ENCODE measurements around the gene SLC35B2.

The SLC35B2 gene

DNA sequence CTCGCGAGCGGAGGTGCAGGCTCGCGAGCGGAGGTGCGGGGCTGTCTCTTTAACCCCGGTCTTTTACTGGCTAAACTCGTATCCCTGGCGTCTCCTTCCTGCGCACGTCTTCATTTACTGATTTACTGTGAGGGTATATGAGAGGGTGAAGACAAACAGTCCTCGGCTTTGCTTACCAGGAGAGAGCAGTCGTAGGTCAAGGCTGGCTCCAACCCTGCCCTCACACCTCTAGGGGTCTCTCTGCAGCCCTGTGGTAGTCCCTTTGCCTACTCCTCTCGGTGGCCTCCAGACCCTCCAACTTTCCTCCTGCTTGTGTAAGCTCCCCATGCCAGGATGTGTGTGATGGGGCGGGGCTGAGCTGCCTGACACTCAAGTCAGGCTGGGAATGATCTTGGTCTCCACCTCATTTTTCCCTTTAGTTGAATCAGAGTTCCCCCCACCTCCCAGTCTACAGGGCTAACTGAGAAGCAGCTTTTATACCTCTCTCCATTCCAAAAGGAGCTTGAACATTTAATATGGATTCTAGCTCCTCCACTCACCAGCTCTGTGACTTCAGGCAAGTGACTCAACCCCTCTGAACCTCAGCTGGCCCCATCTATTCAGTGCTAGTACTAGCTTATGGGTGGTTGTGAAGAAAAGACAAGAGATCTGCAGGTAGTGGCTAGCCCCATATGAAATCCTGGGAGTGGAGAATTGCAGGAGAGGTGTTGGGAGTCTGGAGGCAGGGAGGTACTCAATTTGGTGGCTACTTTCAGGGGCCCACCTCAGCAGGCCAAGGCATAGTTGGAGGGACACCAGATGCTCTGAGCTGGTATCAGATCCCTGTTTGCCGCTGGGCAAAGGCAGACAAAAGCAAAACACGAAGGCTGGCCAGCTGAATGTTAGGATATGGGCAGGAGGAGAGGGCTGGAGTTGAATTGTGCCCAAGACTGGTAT is 33.0 kb downstream of the SLC35B2 start:
- Histone ChIP-seq H3K79me2 (ENCODE audit: low read length) (peaks cover 50% of the 10 kb centered on the region), H3K4me1 (ENCODE audit: low read length) (peaks cover 25% of the 10 kb centered on the region), H3K36me3 (replicated peaks; ENCODE audit: insufficient read depth, low read length) (no peaks in the 10 kb centered on the region), H3K27me3 (replicated peaks; ENCODE audit: insufficient read depth, low read length) (no peaks in the 10 kb centered on the region), H2AFZ (ENCODE audit: low read length) (peak overlapping the region; percentile 58; the same call in 1 of the 2 replicates), H3K9ac (ENCODE audit: low read length) (peak overlapping the region; percentile 75), H3K9me2 (replicated peaks; ENCODE audit: insufficient read depth, low read length) (no peaks in the 10 kb centered on the region), H3K4me2 (ENCODE audit: low read depth, low read length) (peak overlapping the region; percentile 94), H3F3A (ENCODE audit: insufficient read depth, low read length) (peaks cover 21% of the 10 kb centered on the region), H3K9me3 (replicated peaks; ENCODE audit: insufficient read depth, low read length) (no peaks in the 10 kb centered on the region), H3K27ac (ENCODE audit: low read length) (peak overlapping the region; percentile 63; the same call in 1 of the 2 replicates), H3K4me3 (ENCODE audit: low read length) (peak overlapping the region; percentile 80), H4K20me1 (ENCODE audit: insufficient read depth, low read length) (no peaks in the 10 kb centered on the region)
- TF ChIP-seq EZH2phosphoT487 (IDR thresholded peaks at IDR 0.05; ENCODE audit: low read length) (no peak), EZH2 (optimal IDR thresholded peaks at IDR 0.05; ENCODE audit: low read depth, low read length) (no peak)
- TF ChIP-seq, protein P1, sequence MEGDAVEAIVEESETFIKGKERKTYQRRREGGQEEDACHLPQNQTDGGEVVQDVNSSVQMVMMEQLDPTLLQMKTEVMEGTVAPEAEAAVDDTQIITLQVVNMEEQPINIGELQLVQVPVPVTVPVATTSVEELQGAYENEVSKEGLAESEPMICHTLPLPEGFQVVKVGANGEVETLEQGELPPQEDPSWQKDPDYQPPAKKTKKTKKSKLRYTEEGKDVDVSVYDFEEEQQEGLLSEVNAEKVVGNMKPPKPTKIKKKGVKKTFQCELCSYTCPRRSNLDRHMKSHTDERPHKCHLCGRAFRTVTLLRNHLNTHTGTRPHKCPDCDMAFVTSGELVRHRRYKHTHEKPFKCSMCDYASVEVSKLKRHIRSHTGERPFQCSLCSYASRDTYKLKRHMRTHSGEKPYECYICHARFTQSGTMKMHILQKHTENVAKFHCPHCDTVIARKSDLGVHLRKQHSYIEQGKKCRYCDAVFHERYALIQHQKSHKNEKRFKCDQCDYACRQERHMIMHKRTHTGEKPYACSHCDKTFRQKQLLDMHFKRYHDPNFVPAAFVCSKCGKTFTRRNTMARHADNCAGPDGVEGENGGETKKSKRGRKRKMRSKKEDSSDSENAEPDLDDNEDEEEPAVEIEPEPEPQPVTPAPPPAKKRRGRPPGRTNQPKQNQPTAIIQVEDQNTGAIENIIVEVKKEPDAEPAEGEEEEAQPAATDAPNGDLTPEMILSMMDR (IDR thresholded peaks at IDR 0.05; ENCODE audit: low read length): peak; percentile 9
- DNase-seq: peak; percentile 39

DNA sequence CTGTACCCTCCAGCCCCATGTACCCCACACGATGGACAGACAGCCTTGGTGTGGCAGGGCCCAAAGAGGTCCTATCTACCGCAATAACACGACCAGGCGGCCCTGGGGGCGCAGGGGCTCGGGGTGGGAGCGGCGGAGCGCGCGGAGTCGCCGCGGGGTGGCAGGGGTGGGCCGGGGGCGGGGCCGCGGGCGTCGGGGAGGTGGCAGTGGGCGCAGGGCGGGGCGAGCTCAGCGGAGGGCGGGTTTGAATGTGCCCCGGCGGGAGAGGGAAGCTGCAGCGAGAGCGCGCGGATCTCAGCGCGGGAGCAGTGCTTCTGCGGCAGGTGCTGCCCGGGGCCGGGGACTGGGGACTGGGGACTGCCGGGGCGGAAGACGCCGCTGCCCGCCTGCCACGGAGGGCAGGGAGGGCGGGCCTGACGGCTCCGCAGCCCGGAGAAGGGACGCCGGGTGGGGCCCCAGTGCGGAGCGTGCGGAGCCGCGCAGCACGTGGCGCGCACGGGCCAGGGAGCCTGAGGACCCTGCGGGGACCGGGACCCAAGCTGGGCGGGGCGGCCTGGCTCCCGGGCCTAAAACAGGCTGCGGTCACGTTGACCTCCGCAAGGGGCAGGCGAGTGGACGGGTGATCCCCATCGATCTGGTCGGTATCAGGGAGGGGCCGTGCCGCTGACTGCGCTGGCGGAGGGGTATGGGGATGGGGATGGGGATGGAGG is 33.9 kb downstream of the SLC35B2 start, which contains the start of gene SLC29A1:
Gene SLC29A1, plus strand, starts transcription at position 277 of the 710 bp plus-strand sequence. CDS start 3,719 bp downstream, outside the sequence.
- Histone ChIP-seq H3K9me3 (replicated peaks; ENCODE audit: insufficient read depth, low read length) (no peaks in the 10 kb centered on the region), H3K4me3 (ENCODE audit: low read length) (peak within 1 kb of the TSS; percentile 80), H3K4me2 (ENCODE audit: low read depth, low read length) (peak within 1 kb of the TSS; percentile 94), H3K9me2 (replicated peaks; ENCODE audit: insufficient read depth, low read length) (no peaks in the 10 kb centered on the region), H3K27ac (ENCODE audit: low read length) (peak within 1 kb of the TSS; percentile 63; the same call in 1 of the 2 replicates), H3K9ac (ENCODE audit: low read length) (peak within 1 kb of the TSS; percentile 75), H3K27me3 (replicated peaks; ENCODE audit: insufficient read depth, low read length) (no peaks in the 10 kb centered on the region), H3K36me3 (replicated peaks; ENCODE audit: insufficient read depth, low read length) (no peaks in the 10 kb centered on the region), H2AFZ (ENCODE audit: low read length) (peak within 1 kb of the TSS; percentile 58), H3K4me1 (ENCODE audit: low read length) (peaks cover 27% of the 10 kb centered on the region), H4K20me1 (ENCODE audit: insufficient read depth, low read length) (no peaks in the 10 kb centered on the region), H3F3A (ENCODE audit: insufficient read depth, low read length) (peaks cover 26% of the 10 kb centered on the region), H3K79me2 (ENCODE audit: low read length) (peaks cover 50% of the 10 kb centered on the region)
- peak; percentile 85 for DNase-seq
- TF ChIP-seq, protein P1 (IDR thresholded peaks at IDR 0.05; ENCODE audit: low read length): no peak
- TF ChIP-seq EZH2phosphoT487 (IDR thresholded peaks at IDR 0.05; ENCODE audit: low read length) (no peak), EZH2 (optimal IDR thresholded peaks at IDR 0.05; ENCODE audit: low read depth, low read length) (no peak)

DNA sequence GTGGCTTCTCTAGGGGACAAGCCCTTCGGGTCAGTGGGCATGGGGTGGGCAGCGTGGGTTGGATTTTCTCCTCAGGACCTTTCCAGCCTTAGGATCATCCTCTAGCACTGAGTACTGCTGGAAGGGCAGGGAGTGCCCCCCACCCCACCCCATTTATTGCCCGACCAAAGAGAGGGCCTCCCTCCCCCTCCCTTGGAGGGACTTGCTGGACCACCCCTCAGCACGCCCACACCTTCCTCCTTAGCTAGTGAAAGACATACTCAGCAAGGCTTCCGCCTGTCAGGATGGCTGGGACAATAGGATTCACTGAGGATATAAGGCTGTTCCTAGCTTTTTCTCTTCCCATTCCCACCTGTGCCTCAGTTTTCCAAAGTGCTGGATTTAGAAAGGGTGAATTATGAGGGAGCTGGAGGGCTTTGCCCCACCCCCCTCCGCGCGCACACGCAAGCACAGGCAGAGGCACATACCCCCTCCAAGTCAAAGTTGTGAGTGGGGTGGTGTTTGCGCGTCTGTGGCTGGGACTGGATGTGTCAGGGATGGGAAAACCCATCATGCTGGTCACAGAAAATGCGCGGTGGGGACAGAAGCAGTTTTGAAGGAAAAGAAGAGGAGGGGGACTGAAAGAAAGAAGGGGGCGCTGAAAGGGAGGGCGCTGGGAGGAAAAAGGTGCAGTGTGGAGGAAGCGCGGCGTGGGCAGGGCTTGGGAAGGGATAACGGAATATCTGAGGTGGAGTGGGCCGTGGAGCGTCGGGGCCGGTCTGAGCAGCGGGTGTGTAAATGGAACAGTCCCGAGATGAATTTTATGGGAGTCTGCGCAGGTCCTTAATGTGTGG is 34.6 kb downstream of the SLC35B2 start:
- H3F3A ChIP-seq (ENCODE audit: insufficient read depth, low read length): peaks cover 28% of the 10 kb centered on the region
- H3K4me2 ChIP-seq (ENCODE audit: low read depth, low read length): peak overlapping the region; percentile 78
- no peaks in the 10 kb centered on the region for H3K36me3 ChIP-seq (replicated peaks; ENCODE audit: insufficient read depth, low read length)
- H3K4me3 ChIP-seq (ENCODE audit: low read length): peak overlapping the region; percentile 80
- H3K27me3 ChIP-seq (replicated peaks; ENCODE audit: insufficient read depth, low read length): no peaks in the 10 kb centered on the region
- H3K27ac ChIP-seq (ENCODE audit: low read length): no peak overlapping the region
- H3K9ac ChIP-seq (ENCODE audit: low read length): peak overlapping the region; percentile 15; the same call in 1 of the 2 replicates
- no peaks in the 10 kb centered on the region for H4K20me1 ChIP-seq (ENCODE audit: insufficient read depth, low read length)
- H3K9me2 ChIP-seq (replicated peaks; ENCODE audit: insufficient read depth, low read length): no peaks in the 10 kb centered on the region
- peaks cover 45% of the 10 kb centered on the region for H3K79me2 ChIP-seq (ENCODE audit: low read length)
- TF ChIP-seq, protein P1 (IDR thresholded peaks at IDR 0.05; ENCODE audit: low read length): no peak; the same call in 1 of the 2 replicates
- TF ChIP-seq EZH2phosphoT487 (IDR thresholded peaks at IDR 0.05; ENCODE audit: low read length) (no peak), EZH2 (optimal IDR thresholded peaks at IDR 0.05; ENCODE audit: low read depth, low read length) (no peak)
- DNase-seq: peak; percentile 14
- H3K9me3 ChIP-seq (replicated peaks; ENCODE audit: insufficient read depth, low read length): no peaks in the 10 kb centered on the region
- peaks cover 34% of the 10 kb centered on the region for H3K4me1 ChIP-seq (ENCODE audit: low read length)
- peak overlapping the region; percentile 52 for H2AFZ ChIP-seq (ENCODE audit: low read length)
